Stimulated activated CD4-positive, alpha-beta T cell treated with anti-CD3 and anti-CD28 coated beads, Interleukin-1b, Interleukin-23, amount 100 ng/mL, for 1 hour (primary cell): ENCODE measurements around the gene PWP2.
"Not testable (repeated sequence)": the region's sequence is repeated elsewhere in the genome, so short reads cannot be mapped to it uniquely, and the experiment has no call there.

Source experiments
- DNase-seq, 2 donors: peaks; one replicate each; pipeline ENCODE4 v3.0.0-alpha.2; 2020; ENCODE audit warnings: low read depth in 2 of 2

The PWP2 gene

GRCh38 chr21:44138039-44138438 is 30.8 kb downstream of the PWP2 start:
- not testable (repeated sequence) for DNase-seq

- DNase-seq = not testable (repeated sequence)
Measured at GRCh38 chr21:44139787-44140551, 32.8 kb downstream of the PWP2 start.

- DNase-seq = not testable (repeated sequence)
Measured at GRCh38 chr21:44140552-44140932, 33.3 kb downstream of the PWP2 start.

GRCh38 chr21:44142470-44142869 is 35.3 kb downstream of the PWP2 start:
- DNase-seq = not testable (repeated sequence)

- not testable (repeated sequence) for DNase-seq
Measured at GRCh38 chr21:44143380-44143779, 36.2 kb downstream of the PWP2 start.

GRCh38 chr21:44143996-44144395 is 36.8 kb downstream of the PWP2 start:
- DNase-seq = not testable (repeated sequence)

GRCh38 chr21:44144784-44145602 is 37.8 kb downstream of the PWP2 start:
- not testable (repeated sequence) for DNase-seq

- DNase-seq = not testable (repeated sequence)
Measured at GRCh38 chr21:44145616-44146015, 38.4 kb downstream of the PWP2 start.

GRCh38 chr21:44147108-44147507 is 39.9 kb downstream of the PWP2 start:
- DNase-seq = not testable (repeated sequence)

- DNase-seq = not testable (repeated sequence)
Measured at GRCh38 chr21:44150255-44150654, 43.1 kb downstream of the PWP2 start.

- DNase-seq = not testable (repeated sequence)
Measured at GRCh38 chr21:44153214-44153888, 46.2 kb downstream of the PWP2 start.

- peak; percentile 0 to 21 for DNase-seq
Measured at GRCh38 chr21:44153889-44154228, 46.7 kb downstream of the PWP2 start.

GRCh38 chr21:44154816-44155230 is 47.6 kb downstream of the PWP2 start:
- DNase-seq = not testable (repeated sequence)

GRCh38 chr21:44155231-44155993 is 48.2 kb downstream of the PWP2 start:
- not testable (repeated sequence) for DNase-seq

GRCh38 chr21:44155994-44156380 is 48.8 kb downstream of the PWP2 start:
- DNase-seq = not testable (repeated sequence)

GRCh38 chr21:44157439-44158081 is 50.4 kb downstream of the PWP2 start:
- DNase-seq = not testable (repeated sequence)

GRCh38 chr21:44158082-44158468 is 50.9 kb downstream of the PWP2 start:
- not testable (repeated sequence) for DNase-seq

GRCh38 chr21:44159349-44160297 is 52.4 kb downstream of the PWP2 start:
- DNase-seq = not testable (repeated sequence)

GRCh38 chr21:44160298-44160672 is 53.1 kb downstream of the PWP2 start:
- not testable (repeated sequence) for DNase-seq

GRCh38 chr21:44160821-44161220 is 53.6 kb downstream of the PWP2 start:
- not testable (repeated sequence) for DNase-seq
